IMR-90 (cell line): Measurements from ENCODE around the gene SLC24A2. TPM values are rescaled to one million over a fixed set of nuclear protein-coding genes. Genes with fewer than 3 reads are reported as not detected.

Experiments
- ATAC-seq: fragments of 200-7000 bp; cut with Tn5 transposase; 2 replicates; pipeline ENCODE4 v1.9.1; 2020; ENCODE audit warnings: low read depth, mild to moderate bottlenecking, moderate library complexity
- BruUV-seq: library from RNA; stranded (reverse); fragments of 400-500 nt; replicated peaks from 2 replicates; lab custom pipeline; 2021; lab: Mats Ljungman, UMichigan
- CTCF ChIA-PET: fragments of 300-600 bp; formaldehyde crosslinking; extraction: SDS; loops from one replicate; lab custom pipeline; 2021; ENCODE audit warnings: antibody characterized with exemption; lab: Yijun Ruan, JAX
- POLR2A ChIA-PET: fragments of 300-600 bp; sonication (Branson Sonifier 250); formaldehyde crosslinking; loops from one replicate; lab custom pipeline; 2022; ENCODE audit warnings: antibody characterized with exemption; ENCODE audit not compliant: unreplicated experiment; lab: Charles Lee
- DNase-seq: peaks from one replicate; pipeline ENCODE4 v3.0.0; 2013
- H2AFZ ChIP-seq: replicated peaks from 2 replicates; pipeline ENCODE3; 2013; ENCODE audit warnings: low read length, mild to moderate bottlenecking; ENCODE audit not compliant: poor library complexity
- H2AK5ac ChIP-seq: 2 replicates; pipeline ENCODE4 v1.6.1; 2013; ENCODE audit warnings: low read depth, low read length, inconsistent platforms
- H2AK9ac ChIP-seq: replicated peaks from 2 replicates; pipeline ENCODE3; 2013; ENCODE audit warnings: mild to moderate bottlenecking, low read depth, low read length, moderate library complexity; ENCODE audit not compliant: poor library complexity
- H2BK120ac ChIP-seq: 2 replicates; pipeline ENCODE4 v1.6.1; 2013; ENCODE audit warnings: low read depth, low read length, inconsistent platforms
- H2BK15ac ChIP-seq: 3 replicates; pipeline ENCODE4 v1.6.1; 2013; ENCODE audit warnings: low read depth, low read length, inconsistent platforms
- H2BK20ac ChIP-seq: 2 replicates; pipeline ENCODE4 v1.6.1; 2013; ENCODE audit warnings: low read depth, mild to moderate bottlenecking, inconsistent platforms, low read length, moderate library complexity
- H2BK5ac ChIP-seq: 2 replicates; pipeline ENCODE4 v1.6.1; 2013; ENCODE audit warnings: mild to moderate bottlenecking, low read depth, low read length, inconsistent platforms; ENCODE audit not compliant: poor library complexity, severe bottlenecking
- H3K14ac ChIP-seq: replicated peaks from 2 replicates; pipeline ENCODE4 v1.6.1; 2013; ENCODE audit warnings: low read depth, low read length, inconsistent platforms
- H3K18ac ChIP-seq: 2 replicates; pipeline ENCODE4 v1.6.1; 2013; ENCODE audit warnings: low read depth, low read length, control low read depth
- H3K23ac ChIP-seq: 2 replicates; pipeline ENCODE4 v1.6.1; 2013; ENCODE audit warnings: low read depth, low read length, inconsistent platforms
- H3K27ac ChIP-seq: 2 replicates; pipeline ENCODE4 v1.5.1; 2013; ENCODE audit warnings: mild to moderate bottlenecking, control low read depth, low read length; ENCODE audit not compliant: insufficient read depth
- H3K27me3 ChIP-seq: 2 replicates; pipeline ENCODE4 v1.6.1; 2013; ENCODE audit warnings: low read length; ENCODE audit not compliant: control insufficient read depth, insufficient read depth
- H3K36me3 ChIP-seq: 2 replicates; pipeline ENCODE4 v1.6.1; 2013; ENCODE audit warnings: low read length, mixed read lengths; ENCODE audit not compliant: control insufficient read depth, insufficient read depth
- H3K4ac ChIP-seq: 2 replicates; pipeline ENCODE4 v1.6.1; 2013; ENCODE audit warnings: low read depth, low read length, inconsistent platforms
- H3K4me1 ChIP-seq: 2 replicates; pipeline ENCODE4 v1.6.1; 2013; ENCODE audit warnings: low read length, mixed read lengths; ENCODE audit not compliant: control insufficient read depth, insufficient read depth
- H3K4me2 ChIP-seq: 2 replicates; pipeline ENCODE4 v1.6.1; 2013; ENCODE audit warnings: low read depth, mild to moderate bottlenecking, control low read depth, low read length, moderate library complexity
- H3K4me3 ChIP-seq: 2 replicates; pipeline ENCODE4 v1.5.1; 2013; ENCODE audit warnings: low read depth, mild to moderate bottlenecking, control low read depth, low read length, moderate library complexity; ENCODE audit not compliant: insufficient read depth
- H3K56ac ChIP-seq: 2 replicates; pipeline ENCODE4 v1.6.1; 2013; ENCODE audit warnings: low read length, inconsistent platforms; ENCODE audit not compliant: insufficient read depth; ENCODE audit errors: extremely low read depth
- H3K79me1 ChIP-seq, 2 experiments: 2 replicates each; pipeline ENCODE4 v1.6.1; 2013; ENCODE audit warnings: low read length in 2 of 2, inconsistent platforms in 1 of 2, low read depth in 1 of 2
- H3K9ac ChIP-seq: 2 replicates; pipeline ENCODE4 v1.6.1; 2013; ENCODE audit warnings: low read depth, low read length, control low read depth
- H3K9me1 ChIP-seq: 2 replicates; pipeline ENCODE4 v1.6.1; 2013; ENCODE audit warnings: low read length, inconsistent platforms; ENCODE audit not compliant: insufficient read depth
- H3K9me3 ChIP-seq: 2 replicates; pipeline ENCODE4 v1.6.1; 2013; ENCODE audit warnings: low read length; ENCODE audit not compliant: control insufficient read depth, insufficient read depth
- H4K20me1 ChIP-seq: 2 replicates; pipeline ENCODE4 v1.6.1; 2013; ENCODE audit warnings: low read length, inconsistent platforms; ENCODE audit not compliant: insufficient read depth
- H4K5ac ChIP-seq: 2 replicates; pipeline ENCODE4 v1.6.1; 2013; ENCODE audit warnings: mild to moderate bottlenecking, low read depth, low read length, control low read depth
- H4K8ac ChIP-seq, 2 experiments: 2 replicates each; pipeline ENCODE4 v1.6.1; 2013; ENCODE audit warnings: low read depth in 2 of 2, low read length in 2 of 2, control low read depth in 1 of 2, inconsistent platforms in 1 of 2
- H4K91ac ChIP-seq: 2 replicates; pipeline ENCODE4 v1.6.1; 2013; ENCODE audit warnings: low read depth, low read length, inconsistent platforms; ENCODE audit not compliant: insufficient read depth
- BHLHE40 ChIP-seq: fragments of 150-350 bp; IDR thresholded peaks from 2 replicates; pipeline ENCODE4 v1.6.1; 2016; ENCODE audit warnings: mild to moderate bottlenecking, low read depth, low read length
- CEBPB ChIP-seq: IDR thresholded peaks from 2 replicates; pipeline ENCODE4 v1.6.1; 2012; ENCODE audit warnings: low read depth, low read length, improper control_type of control experiment
- CHD1 ChIP-seq: IDR thresholded peaks from 2 replicates; pipeline ENCODE4 v1.6.1; 2012; ENCODE audit warnings: low read depth, low read length, improper control_type of control experiment
- CTCF ChIP-seq: conservative IDR thresholded peaks from 2 replicates; pipeline ENCODE4 v1.5.1; 2012; ENCODE audit warnings: mild to moderate bottlenecking, low read depth, low read length, improper control_type of control experiment
- ELK1 ChIP-seq: fragments of 150-350 bp; IDR thresholded peaks from 2 replicates; pipeline ENCODE4 v1.6.1; 2016; ENCODE audit warnings: low read depth, mild to moderate bottlenecking, low read length, moderate library complexity, borderline replicate concordance
- FOS ChIP-seq: fragments of 150-350 bp; IDR thresholded peaks from 2 replicates; pipeline ENCODE4 v1.6.1; 2016; ENCODE audit warnings: low read depth, low read length
- MAFK ChIP-seq: IDR thresholded peaks from 2 replicates; pipeline ENCODE4 v1.6.1; 2012; ENCODE audit warnings: low read depth, low read length, improper control_type of control experiment
- MAZ ChIP-seq: IDR thresholded peaks from 2 replicates; pipeline ENCODE4 v1.6.1; 2012; ENCODE audit warnings: low read depth, mild to moderate bottlenecking, low read length, improper control_type of control experiment, moderate library complexity, borderline replicate concordance
- MXI1 ChIP-seq: IDR thresholded peaks from 2 replicates; pipeline ENCODE4 v1.6.1; 2012; ENCODE audit warnings: low read depth, mild to moderate bottlenecking, low read length, moderate library complexity, borderline replicate concordance
- NFE2L2 ChIP-seq: fragments of 150-350 bp; IDR thresholded peaks from 2 replicates; pipeline ENCODE4 v1.6.1; 2016; ENCODE audit warnings: low read depth, mild to moderate bottlenecking, low read length
- POLR2A ChIP-seq: IDR thresholded peaks from 2 replicates; pipeline ENCODE4 v1.6.1; 2012; ENCODE audit warnings: mild to moderate bottlenecking, low read depth, low read length
- RAD21 ChIP-seq: IDR thresholded peaks from 2 replicates; pipeline ENCODE4 v1.6.1; 2012; ENCODE audit warnings: low read length, improper control_type of control experiment
- RCOR1 ChIP-seq: IDR thresholded peaks from 2 replicates; pipeline ENCODE4 v1.6.1; 2012; ENCODE audit warnings: mild to moderate bottlenecking, low read length, improper control_type of control experiment; ENCODE audit not compliant: insufficient replicate concordance
- RFX5 ChIP-seq: IDR thresholded peaks from 2 replicates; pipeline ENCODE4 v1.8.0; 2012; ENCODE audit warnings: low read depth, mild to moderate bottlenecking, low read length, moderate library complexity
- SMC3 ChIP-seq: fragments of 150-350 bp; IDR thresholded peaks from 2 replicates; pipeline ENCODE4 v1.6.1; 2016; ENCODE audit warnings: low read depth, mild to moderate bottlenecking, antibody characterized with exemption, low read length, moderate library complexity
- USF2 ChIP-seq: fragments of 150-350 bp; IDR thresholded peaks from 2 replicates; pipeline ENCODE4 v1.6.1; 2017; ENCODE audit warnings: mild to moderate bottlenecking, antibody characterized with exemption, low read length, low read depth
- dilution Hi-C: fragments of 300-500 bp; cut with HindIII; formaldehyde crosslinking; loops from one replicate; pipeline ENCODE4 v1.14.3; 2018; ENCODE audit warnings: low sequenced_read_pairs; ENCODE audit not compliant: unreplicated experiment
- in situ Hi-C: fragments of 300-500 bp; cut with MboI; formaldehyde crosslinking; loops from 3 replicates; pipeline ENCODE4 v1.14.3; 2019; ENCODE audit warnings: low sequenced_read_pairs, inconsistent platforms, mixed read lengths
- intact Hi-C: fragments of 100-400 bp; cut with micrococcal nuclease; formaldehyde crosslinking; loops from 2 replicates; pipeline ENCODE4 v1.10.0; 2022
- polyA plus RNA-seq, 3 experiments: library from polyadenylated mRNA; depleted of rRNA; stranded (reverse); fragments of >200 nt; gene quantifications; 2 replicates each; pipeline ENCODE4 v1.2.3, GENCODE V29; 2012; ENCODE audit warnings: low replicate concordance in 1 of 3
- total RNA-seq: library from RNA; depleted of rRNA; stranded (reverse); fragments of >200 nt; gene quantifications from 2 replicates; pipeline ENCODE4 v1.2.3, GENCODE V29; 2012

The SLC24A2 gene
- total and polyA plus RNA-seq, 2 of the 4 experiments (the other 2 are of a cell fraction), result not detected

GRCh38 chr9:19757745-19758144 lies 31.1 kb downstream of the SLC24A2 start:
- Histone ChIP-seq H4K8ac (no peak overlapping the region), H3K4me2 (no peak overlapping the region), H3K18ac (no peak overlapping the region), H2AFZ (no peak overlapping the region), H3K9ac (no peak overlapping the region), H3K79me1 (no peaks in the 10 kb centered on the region), H3K56ac (no peak overlapping the region), H3K9me1 (no peaks in the 10 kb centered on the region), H2AK9ac (no peak overlapping the region), H3K36me3 (no peaks in the 10 kb centered on the region), H2BK20ac (no peak overlapping the region), H3K4me1 (no peaks in the 10 kb centered on the region), H2BK5ac (no peak overlapping the region), H3K27ac (no peak overlapping the region), H4K5ac (no peak overlapping the region), H2AK5ac (no peak overlapping the region), H3K9me3 (no peaks in the 10 kb centered on the region), H4K91ac (no peak overlapping the region), H3K23ac (no peak overlapping the region), H3K14ac (no peak overlapping the region), H4K20me1 (no peaks in the 10 kb centered on the region), H2BK120ac (no peak overlapping the region), H3K27me3 (no peaks in the 10 kb centered on the region), H3K4ac (no peak overlapping the region), H3K4me3 (no peak overlapping the region), H2BK15ac (no peak overlapping the region)
- no peak for TF ChIP-seq MAFK
- TF ChIP-seq MXI1, result no peak
- no peak for TF ChIP-seq CHD1
- no peak for TF ChIP-seq RCOR1
- TF ChIP-seq RAD21, result no peak
- TF ChIP-seq RFX5, result no peak
- TF ChIP-seq FOS, result no peak
- TF ChIP-seq BHLHE40, result no peak
- TF ChIP-seq USF2, result no peak
- no peak for TF ChIP-seq POLR2A
- TF ChIP-seq ELK1, result no peak
- TF ChIP-seq NFE2L2, result no peak
- TF ChIP-seq CTCF, result no peak
- no peak for TF ChIP-seq MAZ
- TF ChIP-seq SMC3, result no peak
- TF ChIP-seq CEBPB, result no peak
- ChIA-PET POLR2A (no interaction called here), CTCF (no interaction called here)
- dilution Hi-C loops, result no loop called here
- in situ Hi-C loops, result no loop called here
- no TSS peak for BruUV-seq
- intact Hi-C loops, result no loop called here
- DNase-seq, result no peak
- ATAC-seq, result no peak
